MM.1S (cell line): Measurements from ENCODE around the gene PEX1.
"Not testable (repeated sequence)": the region's sequence is repeated elsewhere in the genome, so short reads cannot be mapped to it uniquely, and the experiment has no call there.

Source experiments
- DNase-seq: peaks from one replicate; pipeline ENCODE4 v3.0.0-alpha.2; 2015
- H2AFZ ChIP-seq: fragments of 300-600 bp; sonication (generic); 2 replicates; pipeline ENCODE4 v1.6.0; 2016; ENCODE audit warnings: antibody characterized with exemption, low read length
- H3F3A ChIP-seq: fragments of 300-600 bp; sonication (generic); 2 replicates; pipeline ENCODE4 v1.6.1; 2016; ENCODE audit warnings: mild to moderate bottlenecking, antibody characterized with exemption, low read length, moderate library complexity, mixed read lengths; ENCODE audit not compliant: insufficient read depth
- H3K27ac ChIP-seq: fragments of 300-600 bp; sonication (generic); 2 replicates; pipeline ENCODE4 v1.5.1; 2016; ENCODE audit warnings: mild to moderate bottlenecking, low read length
- H3K27me3 ChIP-seq: fragments of 300-600 bp; sonication (generic); replicated peaks from 2 replicates; pipeline ENCODE4 v1.6.0; 2016; ENCODE audit warnings: low read length; ENCODE audit not compliant: insufficient read depth
- H3K36me3 ChIP-seq: fragments of 300-600 bp; sonication (generic); replicated peaks from 2 replicates; pipeline ENCODE4 v1.6.1; 2016; ENCODE audit warnings: mild to moderate bottlenecking, low read length, mixed read lengths; ENCODE audit not compliant: insufficient read depth
- H3K4me1 ChIP-seq: fragments of 300-600 bp; sonication (generic); 2 replicates; pipeline ENCODE4 v1.6.1; 2016; ENCODE audit warnings: low read length, mixed read lengths
- H3K4me2 ChIP-seq: fragments of 300-600 bp; sonication (generic); 2 replicates; pipeline ENCODE4 v1.6.0; 2016; ENCODE audit warnings: low read depth, low read length
- H3K4me3 ChIP-seq: fragments of 300-600 bp; sonication (generic); 2 replicates; pipeline ENCODE4 v1.5.1; 2016; ENCODE audit warnings: low read length, mixed read lengths
- H3K79me2 ChIP-seq: fragments of 300-600 bp; sonication (generic); 2 replicates; pipeline ENCODE4 v1.6.1; 2016; ENCODE audit warnings: mixed run types, low read length, mixed read lengths
- H3K9ac ChIP-seq: fragments of 300-600 bp; sonication (generic); 2 replicates; pipeline ENCODE4 v1.6.1; 2016; ENCODE audit warnings: low read length, mixed read lengths
- H3K9me2 ChIP-seq: fragments of 300-600 bp; sonication (generic); replicated peaks from 2 replicates; pipeline ENCODE4 v1.6.1; 2016; ENCODE audit warnings: mild to moderate bottlenecking, low read length, mixed read lengths; ENCODE audit not compliant: insufficient read depth
- H3K9me3 ChIP-seq: fragments of 300-600 bp; sonication (generic); replicated peaks from 2 replicates; pipeline ENCODE4 v1.6.1; 2016; ENCODE audit warnings: mild to moderate bottlenecking, low read length, mixed read lengths; ENCODE audit not compliant: insufficient read depth
- H4K20me1 ChIP-seq: fragments of 300-600 bp; sonication (generic); 2 replicates; pipeline ENCODE4 v1.6.1; 2016; ENCODE audit warnings: mild to moderate bottlenecking, low read length, moderate library complexity, mixed read lengths; ENCODE audit not compliant: insufficient read depth
- CTCF ChIP-seq: fragments of 300-600 bp; sonication (generic); IDR thresholded peaks from 2 replicates; pipeline ENCODE4 v1.5.1; 2016; ENCODE audit warnings: antibody characterized with exemption, low read length, mixed read lengths
- EZH2 ChIP-seq: fragments of 300-600 bp; sonication (generic); optimal IDR thresholded peaks from 2 replicates; pipeline ENCODE3; 2017; ENCODE audit warnings: low read depth, mild to moderate bottlenecking, antibody characterized with exemption, low read length, mixed read lengths
- EZH2phosphoT487 ChIP-seq: fragments of 300-600 bp; sonication (generic); IDR thresholded peaks from 2 replicates; pipeline ENCODE4 v1.6.1; 2018; ENCODE audit warnings: antibody characterized with exemption, low read length

Gene PEX1

GRCh38 chr7:92485267-92485892 lies 42.9 kb downstream of the PEX1 start:
- TF ChIP-seq EZH2phosphoT487 (no peak), CTCF (no peak), EZH2 (no peak)
- Histone ChIP-seq H2AFZ (no peak overlapping the region), H3F3A (no peaks in the 10 kb centered on the region), H3K4me1 (no peaks in the 10 kb centered on the region), H3K79me2 (no peaks in the 10 kb centered on the region), H3K9me3 (no peaks in the 10 kb centered on the region), H3K9me2 (no peaks in the 10 kb centered on the region), H3K4me3 (no peak overlapping the region), H3K9ac (no peak overlapping the region), H3K27me3 (no peaks in the 10 kb centered on the region), H3K27ac (no peak overlapping the region), H3K4me2 (no peak overlapping the region), H4K20me1 (no peaks in the 10 kb centered on the region), H3K36me3 (no peaks in the 10 kb centered on the region)
- DNase-seq = no peak

GRCh38 chr7:92484226-92484625 lies 44.1 kb downstream of the PEX1 start:
- not testable (repeated sequence) for H2AFZ ChIP-seq, H3F3A ChIP-seq, H3K79me2 ChIP-seq, H3K9me2 ChIP-seq, H3K9ac ChIP-seq, H3K27ac ChIP-seq, H4K20me1 ChIP-seq, DNase-seq, H3K9me3 ChIP-seq, H3K36me3 ChIP-seq, H3K4me1 ChIP-seq, H3K27me3 ChIP-seq, H3K4me3 ChIP-seq, H3K4me2 ChIP-seq

DNA sequence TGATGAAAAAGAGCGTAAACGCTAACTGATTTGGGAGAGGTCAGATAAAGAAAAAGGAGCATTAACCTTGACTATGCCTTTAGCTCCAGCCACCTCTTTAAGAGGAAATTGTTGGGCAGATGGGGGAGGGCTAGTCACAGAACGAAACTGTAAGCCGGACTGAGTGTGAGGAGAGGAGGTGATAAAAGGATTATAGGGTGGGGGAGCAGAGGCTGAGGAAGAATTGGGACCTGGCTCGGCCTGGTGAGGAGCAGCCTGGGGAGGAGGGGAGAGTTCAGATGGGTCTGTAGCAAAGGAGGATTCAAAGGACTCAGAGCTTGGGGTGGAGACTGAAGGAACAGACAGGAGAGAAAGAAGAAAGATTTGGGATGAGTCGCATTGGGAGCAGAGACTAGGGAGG lies 44.7 kb downstream of the PEX1 start:
- H3K36me3 ChIP-seq, H2AFZ ChIP-seq, H4K20me1 ChIP-seq, H3K4me3 ChIP-seq, H3K9me3 ChIP-seq, H3K9ac ChIP-seq, H3K4me2 ChIP-seq, H3K27ac ChIP-seq, H3F3A ChIP-seq, H3K79me2 ChIP-seq, H3K4me1 ChIP-seq, DNase-seq, H3K9me2 ChIP-seq, H3K27me3 ChIP-seq: not testable (repeated sequence)

- not testable (repeated sequence) for H3K4me3 ChIP-seq, H3K79me2 ChIP-seq, H3K4me1 ChIP-seq, H3K27me3 ChIP-seq, H3K27ac ChIP-seq, H3K9me3 ChIP-seq, H3K9ac ChIP-seq, H3F3A ChIP-seq, DNase-seq, H2AFZ ChIP-seq, H3K4me2 ChIP-seq, H3K9me2 ChIP-seq, H3K36me3 ChIP-seq, H4K20me1 ChIP-seq
These were observed 49.2 kb downstream of the PEX1 start for GRCh38 chr7:92479146-92479545.

- TF ChIP-seq EZH2 (no peak), CTCF (no peak), EZH2phosphoT487 (no peak)
- H3K4me1 ChIP-seq = no peaks in the 10 kb centered on the region
- no peaks in the 10 kb centered on the region for H3K27me3 ChIP-seq
- H3K27ac ChIP-seq = no peak overlapping the region
- H4K20me1 ChIP-seq = no peaks in the 10 kb centered on the region
- H2AFZ ChIP-seq = no peak overlapping the region
- no peaks in the 10 kb centered on the region for H3K36me3 ChIP-seq
- no peak overlapping the region for H3K4me3 ChIP-seq
- H3K9me2 ChIP-seq = no peaks in the 10 kb centered on the region
- H3K4me2 ChIP-seq = no peak overlapping the region
- no peak overlapping the region for H3K9ac ChIP-seq
- no peaks in the 10 kb centered on the region for H3F3A ChIP-seq
- H3K79me2 ChIP-seq = no peaks in the 10 kb centered on the region
- H3K9me3 ChIP-seq = no peaks in the 10 kb centered on the region
- DNase-seq = no peak
These were observed 49.6 kb downstream of the PEX1 start for GRCh38 chr7:92478711-92479110.
